Upper lobe of left lung (tissue), 6 donors: Measurements from ENCODE around the gene PWWP2B. TPM values are rescaled to one million over a fixed set of nuclear protein-coding genes. Genes with fewer than 3 reads are reported as not detected.

ENCODE experiments used
- ATAC-seq, 2 donors: fragments of 200-7000 bp; cut with Tn5 transposase; one replicate each; pipeline ENCODE4 v1.9.1; 2022; ENCODE audit warnings: mild to moderate bottlenecking in 2 of 2, moderate library complexity in 2 of 2; ENCODE audit not compliant: low FRiP score in 2 of 2
- DNase-seq, 2 donors: peaks; one replicate each; pipeline ENCODE4 v3.0.0-alpha.2; 2019 to 2020
- H3K27ac ChIP-seq, 4 donors: fragments of 200-600 bp; sonication (generic); one replicate each; pipeline ENCODE4 v1.5.1; 2016 to 2019
- H3K27me3 ChIP-seq, 4 donors: fragments of 200-600 bp; sonication (generic); one replicate each; pipeline ENCODE4 v1.5.1; 2017 to 2019
- H3K36me3 ChIP-seq, 4 donors: fragments of 200-600 bp; sonication (generic); one replicate each; pipeline ENCODE4 v1.5.1; 2016 to 2019
- H3K4me1 ChIP-seq, 4 donors: fragments of 200-600 bp; sonication (generic); one replicate each; pipeline ENCODE4 v1.5.1; 2018 to 2019
- H3K4me3 ChIP-seq, 4 donors: fragments of 200-600 bp; sonication (generic); one replicate each; pipeline ENCODE4 v1.5.1; 2017 to 2019; ENCODE audit warnings: mild to moderate bottlenecking in 2 of 4, moderate library complexity in 1 of 4
- H3K9me3 ChIP-seq, 4 donors: fragments of 200-600 bp; sonication (generic); one replicate each; pipeline ENCODE4 v1.5.1; 2018 to 2019
- EP300 ChIP-seq, 4 donors: sonication (generic); formaldehyde crosslinking; IDR thresholded peaks; one replicate each; pipeline ENCODE4 v1.5.1; 2017; ENCODE audit warnings: antibody characterized with exemption in 4 of 4, control low read depth in 2 of 4
- POLR2A ChIP-seq, 4 donors: fragments of 450-650 bp; IDR thresholded peaks; one replicate each; pipeline ENCODE4 v1.5.1; 2016 to 2017; ENCODE audit warnings: antibody characterized with exemption in 4 of 4, mild to moderate bottlenecking in 2 of 4
- POLR2AphosphoS5 ChIP-seq, 2 donors: sonication (generic); formaldehyde crosslinking; IDR thresholded peaks; one replicate each; pipeline ENCODE4 v1.5.1; 2017; ENCODE audit warnings: antibody characterized with exemption in 2 of 2
- WGBS, 2 donors: methylation state at CpG; one replicate each; pipeline ENCODE4 v1.1.5; 2017 to 2018; 5-methylcytosine and 5-hydroxymethylcytosine counted together
- total RNA-seq, 6 donors: library from RNA; depleted of rRNA in 4 of 6; stranded (reverse); fragments of >200 nt in 4 of 6; gene quantifications; one replicate each; pipeline versions ENCODE4 v1.1.0 to v1.2.1, GENCODE V29; 2016 to 2021
- TF ChIP-seq, protein P1 (sequence below), 6 experiments: fragments of 450-650 bp in 4 of 6; fragments of 200-600 bp in 2 of 6; sonication (generic) in 2 of 6; IDR thresholded peaks; one replicate each; pipeline ENCODE4 v1.5.1; 2016 to 2019; ENCODE audit warnings: antibody characterized with exemption in 6 of 6
- donor health status: DM: no; HTN: no; CAD: no; lungs with moderate emphysema.
- donor health status: DM: no; HTN: yes; CAD: no; lungs with severe emphysema.

PWWP2B gene
- total RNA-seq, 6 donors from 2014 or later = 20.2 to 54.4 (median 32.9) TPM

DNA sequence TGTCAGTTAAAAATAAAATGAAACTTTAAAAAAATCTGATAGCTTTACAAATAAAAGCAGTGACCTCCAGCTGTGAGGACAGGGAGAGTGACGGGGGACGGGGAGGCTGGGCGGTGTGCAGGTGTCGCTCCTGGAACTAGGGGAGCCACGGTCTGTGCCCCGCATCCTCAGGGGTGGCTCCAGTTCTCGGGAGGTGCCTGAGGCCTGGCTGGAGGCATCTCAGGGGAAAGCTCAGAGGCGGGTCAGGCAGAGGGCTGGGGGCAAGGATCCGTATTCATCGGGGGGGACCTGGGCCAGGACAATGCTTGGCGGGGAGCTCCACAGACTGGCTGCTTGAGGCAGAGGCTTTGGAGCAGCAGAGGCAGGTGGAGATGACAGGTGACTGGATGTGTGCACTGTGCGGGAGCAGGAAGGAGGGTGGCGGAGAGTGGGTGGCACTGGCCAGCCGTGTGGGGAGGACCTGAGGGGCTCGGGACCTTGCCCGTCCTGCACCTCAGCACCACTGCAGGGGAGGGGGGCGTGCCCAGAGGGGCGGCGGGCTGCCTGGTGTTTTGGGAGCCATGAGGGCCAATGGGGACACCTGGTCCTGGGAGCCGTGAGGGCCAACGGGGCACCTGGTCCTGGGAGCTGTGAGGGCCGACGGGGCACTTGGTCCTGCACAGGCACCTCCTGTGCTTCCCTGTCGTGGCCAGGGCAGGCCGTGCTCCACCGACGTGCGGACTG is 13.2 kb downstream of the PWWP2B start:
- no peaks in the 10 kb centered on the region for H3K27me3 ChIP-seq
- 89 to 91% methylated on average over 13 to 24 of the region's 28 CpGs for WGBS, 2 donors
- TF ChIP-seq POLR2A (IDR thresholded peaks at IDR 0.05) (no peak), EP300 (IDR thresholded peaks at IDR 0.05) (no peak), POLR2AphosphoS5 (IDR thresholded peaks at IDR 0.05) (no peak)
- TF ChIP-seq, protein P1, sequence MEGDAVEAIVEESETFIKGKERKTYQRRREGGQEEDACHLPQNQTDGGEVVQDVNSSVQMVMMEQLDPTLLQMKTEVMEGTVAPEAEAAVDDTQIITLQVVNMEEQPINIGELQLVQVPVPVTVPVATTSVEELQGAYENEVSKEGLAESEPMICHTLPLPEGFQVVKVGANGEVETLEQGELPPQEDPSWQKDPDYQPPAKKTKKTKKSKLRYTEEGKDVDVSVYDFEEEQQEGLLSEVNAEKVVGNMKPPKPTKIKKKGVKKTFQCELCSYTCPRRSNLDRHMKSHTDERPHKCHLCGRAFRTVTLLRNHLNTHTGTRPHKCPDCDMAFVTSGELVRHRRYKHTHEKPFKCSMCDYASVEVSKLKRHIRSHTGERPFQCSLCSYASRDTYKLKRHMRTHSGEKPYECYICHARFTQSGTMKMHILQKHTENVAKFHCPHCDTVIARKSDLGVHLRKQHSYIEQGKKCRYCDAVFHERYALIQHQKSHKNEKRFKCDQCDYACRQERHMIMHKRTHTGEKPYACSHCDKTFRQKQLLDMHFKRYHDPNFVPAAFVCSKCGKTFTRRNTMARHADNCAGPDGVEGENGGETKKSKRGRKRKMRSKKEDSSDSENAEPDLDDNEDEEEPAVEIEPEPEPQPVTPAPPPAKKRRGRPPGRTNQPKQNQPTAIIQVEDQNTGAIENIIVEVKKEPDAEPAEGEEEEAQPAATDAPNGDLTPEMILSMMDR (IDR thresholded peaks at IDR 0.05) = no peak
- H3K27ac ChIP-seq = peak overlapping the region; percentile 82 to 93 (median 90)
- peaks cover 62 to 88% (median 77%) of the 10 kb centered on the region in 4 donors for H3K4me1 ChIP-seq
- H3K9me3 ChIP-seq = no peaks in the 10 kb centered on the region
- no peak for ATAC-seq
- peaks cover 9 to 22% (median 17%) of the 10 kb centered on the region in 4 donors for H3K36me3 ChIP-seq
- H3K4me3 ChIP-seq = no peak overlapping the region
- DNase-seq = peak in 1 of 2 donors; percentile 76

DNA sequence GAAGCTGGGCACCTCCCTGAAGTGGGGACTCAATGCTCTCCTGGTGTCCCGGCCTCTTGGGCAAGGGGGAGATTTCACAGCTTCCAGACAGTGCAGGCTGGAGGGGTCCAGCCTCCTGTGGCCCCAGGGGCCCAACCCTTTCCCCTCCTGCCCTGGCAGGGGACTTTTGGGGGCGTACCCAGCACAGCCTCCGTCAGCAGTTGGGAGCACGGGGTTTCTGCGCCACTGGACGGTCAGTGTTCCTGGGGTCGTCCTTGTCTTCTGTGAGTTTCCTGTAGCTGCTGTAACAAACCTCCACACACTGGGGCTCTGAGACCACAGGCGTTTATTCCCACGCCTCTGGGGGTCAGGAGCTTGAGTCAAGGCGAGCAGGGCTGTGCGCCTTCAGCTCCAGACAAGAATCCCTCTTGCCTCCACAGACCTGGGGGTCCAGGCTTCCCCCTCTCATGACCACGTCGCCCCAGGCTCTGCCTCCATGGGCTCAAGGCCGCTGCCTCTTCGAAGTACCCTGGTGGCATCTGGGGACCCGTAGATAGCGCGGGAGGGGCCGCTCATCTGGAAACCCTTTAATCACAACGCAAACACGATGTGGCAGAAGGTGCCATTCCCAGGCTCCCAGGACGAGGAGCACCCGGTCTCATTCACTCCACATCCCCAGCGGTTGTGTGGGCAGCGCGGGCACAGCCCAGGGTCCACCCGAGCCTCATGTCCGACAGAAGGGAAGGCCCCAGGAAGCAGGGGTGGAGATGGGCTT is 14.0 kb downstream of the PWWP2B start:
- Histone ChIP-seq H3K36me3 (peaks cover 5 to 15% (median 9%) of the 10 kb centered on the region in 4 donors), H3K4me1 (peaks cover 62 to 89% (median 77%) of the 10 kb centered on the region in 4 donors), H3K9me3 (no peaks in the 10 kb centered on the region), H3K4me3 (peak overlapping the region in 1 of 4 donors; percentile 2), H3K27me3 (no peaks in the 10 kb centered on the region), H3K27ac (peak overlapping the region; percentile 82 to 93 (median 90))
- ATAC-seq (no peak), DNase-seq (no peak)
- no peak for TF ChIP-seq POLR2AphosphoS5 (IDR thresholded peaks at IDR 0.05)
- no peak for TF ChIP-seq EP300 (IDR thresholded peaks at IDR 0.05)
- TF ChIP-seq, protein P1 (IDR thresholded peaks at IDR 0.05) = no peak
- TF ChIP-seq POLR2A (IDR thresholded peaks at IDR 0.05) = no peak
- WGBS, 2 donors = 82 to 87% methylated on average over 18 to 27 of the region's 28 CpGs

DNA sequence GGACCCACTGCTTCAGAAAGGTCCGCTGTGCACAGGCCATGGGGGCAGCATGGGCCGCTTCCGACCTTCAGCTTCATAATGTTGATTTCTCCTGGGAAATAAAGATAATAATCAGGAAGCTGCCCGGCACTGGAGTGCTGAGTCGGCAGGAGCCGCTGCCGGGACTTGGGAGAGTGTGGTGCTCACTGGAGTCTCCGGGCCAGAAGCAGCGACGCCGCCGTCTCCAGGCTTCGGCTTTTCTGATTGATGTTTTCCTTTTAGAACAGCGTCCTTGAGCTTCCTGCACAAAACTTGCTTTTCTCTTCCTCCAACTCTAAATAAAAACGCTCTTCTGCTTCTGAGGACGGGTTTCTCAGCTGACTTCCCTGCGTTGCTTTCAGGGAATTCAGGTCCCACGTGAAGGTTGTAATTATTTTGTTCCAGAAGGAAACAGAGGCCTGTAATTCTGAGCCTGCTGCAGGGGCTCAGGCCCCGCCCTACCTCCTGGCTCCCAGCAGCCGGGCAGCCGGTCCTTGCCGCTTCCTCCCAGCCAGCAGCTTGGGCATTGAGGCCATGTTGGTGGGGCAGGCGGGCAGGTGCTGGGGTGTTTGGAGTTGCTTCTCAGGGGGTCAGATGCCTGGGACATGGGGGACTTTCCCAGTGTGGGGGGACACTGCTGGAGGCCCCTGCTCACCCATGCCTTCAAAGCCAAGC is 14.7 kb downstream of the PWWP2B start:
- ATAC-seq = peak in 1 of 2 donors; percentile 31
- TF ChIP-seq EP300 (IDR thresholded peaks at IDR 0.05) (no peak), POLR2AphosphoS5 (IDR thresholded peaks at IDR 0.05) (no peak), POLR2A (IDR thresholded peaks at IDR 0.05) (no peak)
- TF ChIP-seq, protein P1 (IDR thresholded peaks at IDR 0.05) = no peak
- Histone ChIP-seq H3K4me1 (peaks cover 62 to 89% (median 75%) of the 10 kb centered on the region in 4 donors), H3K27me3 (no peaks in the 10 kb centered on the region), H3K36me3 (peaks cover 0 to 7% (median 2%) of the 10 kb centered on the region in 4 donors), H3K27ac (peak overlapping the region; percentile 82 to 93 (median 90)), H3K4me3 (peak overlapping the region in 1 of 4 donors; percentile 2), H3K9me3 (no peaks in the 10 kb centered on the region)
- WGBS, 2 donors = 7 to 11% methylated on average over 15 to 23 of the region's 23 CpGs
- DNase-seq = peak; percentile 68 to 84

DNA sequence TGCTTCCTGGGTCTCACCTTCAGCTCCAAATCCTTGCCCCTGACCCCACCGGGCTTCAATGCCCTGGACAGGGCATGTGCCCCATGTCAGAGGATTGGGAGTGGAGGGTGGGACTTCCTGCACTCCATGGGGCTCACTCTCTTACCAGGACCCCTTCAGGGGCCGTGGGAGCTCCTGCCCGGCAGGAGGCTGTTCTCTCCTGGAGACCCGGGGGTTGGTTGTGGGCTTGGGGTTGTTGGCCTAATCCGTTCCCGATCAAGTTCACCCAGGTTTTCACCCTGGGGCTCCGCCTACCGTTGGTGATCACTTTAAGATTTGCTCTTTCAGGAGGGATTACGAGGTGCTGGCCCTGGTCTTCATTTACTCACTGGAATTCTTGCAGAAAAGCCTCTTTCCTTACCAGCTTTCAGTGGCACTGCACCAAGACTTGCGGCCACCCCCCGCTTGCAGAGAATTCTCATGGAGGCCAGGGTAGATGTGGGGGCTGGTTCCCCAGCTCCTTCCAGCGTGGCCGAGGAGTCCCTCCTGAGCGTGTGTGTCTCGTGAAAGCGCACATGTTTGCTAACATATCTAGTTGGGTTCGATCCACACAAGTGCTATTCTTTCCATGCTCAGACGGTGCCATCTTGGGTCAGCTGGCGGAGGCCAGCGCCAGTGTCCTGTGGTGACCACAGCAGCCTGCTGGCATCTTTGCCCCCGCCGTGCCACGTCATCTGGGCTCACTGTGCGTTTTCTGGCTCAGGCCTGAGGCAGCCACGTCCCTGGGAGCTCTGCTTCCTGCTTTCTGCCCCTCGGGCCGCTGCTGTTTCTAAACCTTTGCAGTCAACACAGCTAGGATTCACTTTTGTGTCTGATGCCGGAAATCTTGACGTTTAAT is 15.6 kb downstream of the PWWP2B start:
- H3K9me3 ChIP-seq = no peaks in the 10 kb centered on the region
- DNase-seq (peak in 1 of 2 donors; percentile 70), ATAC-seq (no peak)
- H3K27me3 ChIP-seq = no peaks in the 10 kb centered on the region
- H3K4me1 ChIP-seq = peaks cover 60 to 87% (median 75%) of the 10 kb centered on the region in 4 donors
- WGBS, 2 donors = 69 to 73% methylated on average over 18 to 29 of the region's 29 CpGs
- H3K36me3 ChIP-seq = peaks cover 0 to 7% (median 3%) of the 10 kb centered on the region in 4 donors
- TF ChIP-seq EP300 (IDR thresholded peaks at IDR 0.05) (no peak), POLR2AphosphoS5 (IDR thresholded peaks at IDR 0.05) (no peak), POLR2A (IDR thresholded peaks at IDR 0.05) (no peak)
- TF ChIP-seq, protein P1 (IDR thresholded peaks at IDR 0.05) = no peak
- peak overlapping the region; percentile 82 to 93 (median 90) for H3K27ac ChIP-seq
- no peak overlapping the region for H3K4me3 ChIP-seq
